ENCODE measurements around the gene SNX17. TPM values are rescaled to one million over a fixed set of nuclear protein-coding genes. Genes with fewer than 3 reads are reported as not detected.
A peak's percentile ranks its signal among the peaks of the same experiment; 100 is the strongest.

The SNX17 gene
- total RNA-seq, 4 donors from 2014 or later, result 59.8 to 99.3 (median 73.9) TPM

DNA sequence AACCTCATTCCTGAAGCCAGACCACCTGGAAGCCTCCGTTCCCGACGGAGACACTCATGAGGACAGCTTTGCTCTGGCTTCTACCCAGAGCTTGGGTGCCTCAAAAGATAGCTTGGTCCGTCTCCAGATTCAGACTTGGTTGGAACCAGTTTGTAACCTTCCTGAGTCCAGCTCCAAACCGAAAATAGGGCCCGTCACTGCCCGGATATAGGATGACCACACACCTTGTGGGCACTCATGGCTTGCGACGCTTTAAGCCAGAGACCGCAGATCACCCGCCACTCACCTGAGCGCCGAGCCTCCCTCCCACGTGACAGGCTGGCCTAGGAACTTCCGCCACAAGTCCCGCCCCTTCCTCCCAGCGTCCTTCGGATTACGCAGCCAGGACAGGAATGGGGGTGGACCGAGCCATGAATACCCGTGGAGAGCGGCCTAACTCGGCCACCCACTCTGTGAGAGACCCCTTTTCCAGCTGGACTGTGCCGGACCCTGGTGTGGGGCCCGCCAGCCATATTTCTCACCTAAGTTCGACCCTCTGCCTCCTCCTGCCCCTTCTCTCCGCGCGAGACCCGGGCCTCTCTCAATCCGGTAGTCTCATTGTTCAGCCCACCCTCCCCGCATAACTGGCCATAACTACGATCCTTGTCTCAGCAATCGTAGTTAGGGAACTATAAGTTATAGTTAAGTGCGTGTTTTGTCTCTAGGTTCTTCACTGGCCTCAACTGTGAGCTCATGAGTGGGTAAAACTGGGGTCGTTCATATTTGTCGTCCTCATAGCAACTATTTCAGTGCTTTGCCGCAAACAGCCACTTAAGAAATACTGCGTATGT is 47.4 kb upstream of the SNX17 start, which contains the start of gene MPV17:
TSS of gene MPV17 (minus strand) at position 332 of the 830 bp plus-strand sequence. CDS start 580 bp downstream, outside the sequence.
- TF ChIP-seq POLR2AphosphoS5 (IDR thresholded peaks at IDR 0.05) (peak; percentile 79 to 93 (median 93)), EP300 (IDR thresholded peaks at IDR 0.05; ENCODE audit: low read depth) (no peak), POLR2A (IDR thresholded peaks at IDR 0.05) (peak; percentile 84)
- Histone ChIP-seq H3K4me1 (peaks cover 7 to 22% (median 18%) of the 10 kb centered on the region in 4 donors), H3K36me3 (peaks cover 0 to 16% (median 5%) of the 10 kb centered on the region in 4 donors), H3K27ac (peak within 1 kb of the TSS; percentile 90 to 94 (median 92)), H3K27me3 (no peaks in the 10 kb centered on the region), H3K4me3 (peak within 1 kb of the TSS; percentile 71 to 76 (median 73)), H3K9me3 (no peaks in the 10 kb centered on the region)
- 0% methylated on average over 3 to 28 of the region's 39 CpGs for WGBS, 2 donors (ENCODE audit: low coverage in 1 of 2)
- DNase-seq, result peak; percentile 94
- intact Hi-C loops (cut with DNase I; ENCODE audit: low total_unique reads) (no loop called here), in situ Hi-C loops (cut with MboI; ENCODE audit: low pct_ligation_motif_present in 1 of 4, low pct_unique_long_range_greater_than_20kb in 1 of 4, low sequenced_read_pairs in 3 of 4) (no loop called here)

- Histone ChIP-seq H3K27me3 (no peaks in the 10 kb centered on the region), H3K36me3 (peaks cover 0 to 23% (median 9%) of the 10 kb centered on the region in 4 donors), H3K27ac (peak overlapping the region; percentile 90 to 94 (median 92)), H3K4me3 (peak overlapping the region; percentile 71 to 76 (median 73)), H3K4me1 (peaks cover 7 to 22% (median 18%) of the 10 kb centered on the region in 4 donors), H3K9me3 (no peaks in the 10 kb centered on the region)
- 13 to 16% methylated on average over 4 to 5 of the region's 5 CpGs for WGBS, 2 donors (ENCODE audit: low coverage in 1 of 2)
- no peak for TF ChIP-seq POLR2AphosphoS5 (IDR thresholded peaks at IDR 0.05)
- TF ChIP-seq EP300 (IDR thresholded peaks at IDR 0.05; ENCODE audit: low read depth), result no peak
- TF ChIP-seq POLR2A (IDR thresholded peaks at IDR 0.05), result no peak
- TF ChIP-seq, protein P1, sequence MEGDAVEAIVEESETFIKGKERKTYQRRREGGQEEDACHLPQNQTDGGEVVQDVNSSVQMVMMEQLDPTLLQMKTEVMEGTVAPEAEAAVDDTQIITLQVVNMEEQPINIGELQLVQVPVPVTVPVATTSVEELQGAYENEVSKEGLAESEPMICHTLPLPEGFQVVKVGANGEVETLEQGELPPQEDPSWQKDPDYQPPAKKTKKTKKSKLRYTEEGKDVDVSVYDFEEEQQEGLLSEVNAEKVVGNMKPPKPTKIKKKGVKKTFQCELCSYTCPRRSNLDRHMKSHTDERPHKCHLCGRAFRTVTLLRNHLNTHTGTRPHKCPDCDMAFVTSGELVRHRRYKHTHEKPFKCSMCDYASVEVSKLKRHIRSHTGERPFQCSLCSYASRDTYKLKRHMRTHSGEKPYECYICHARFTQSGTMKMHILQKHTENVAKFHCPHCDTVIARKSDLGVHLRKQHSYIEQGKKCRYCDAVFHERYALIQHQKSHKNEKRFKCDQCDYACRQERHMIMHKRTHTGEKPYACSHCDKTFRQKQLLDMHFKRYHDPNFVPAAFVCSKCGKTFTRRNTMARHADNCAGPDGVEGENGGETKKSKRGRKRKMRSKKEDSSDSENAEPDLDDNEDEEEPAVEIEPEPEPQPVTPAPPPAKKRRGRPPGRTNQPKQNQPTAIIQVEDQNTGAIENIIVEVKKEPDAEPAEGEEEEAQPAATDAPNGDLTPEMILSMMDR (IDR thresholded peaks at IDR 0.05), result no peak
- in situ Hi-C loops (cut with MboI; ENCODE audit: low pct_ligation_motif_present in 1 of 4, low pct_unique_long_range_greater_than_20kb in 1 of 4, low sequenced_read_pairs in 3 of 4), result no loop called here
- intact Hi-C loops (cut with DNase I; ENCODE audit: low total_unique reads), result no loop called here
- DNase-seq, result no peak
These were observed 46.7 kb upstream of the SNX17 start for GRCh38 chr2:27323596-27324285.

DNA sequence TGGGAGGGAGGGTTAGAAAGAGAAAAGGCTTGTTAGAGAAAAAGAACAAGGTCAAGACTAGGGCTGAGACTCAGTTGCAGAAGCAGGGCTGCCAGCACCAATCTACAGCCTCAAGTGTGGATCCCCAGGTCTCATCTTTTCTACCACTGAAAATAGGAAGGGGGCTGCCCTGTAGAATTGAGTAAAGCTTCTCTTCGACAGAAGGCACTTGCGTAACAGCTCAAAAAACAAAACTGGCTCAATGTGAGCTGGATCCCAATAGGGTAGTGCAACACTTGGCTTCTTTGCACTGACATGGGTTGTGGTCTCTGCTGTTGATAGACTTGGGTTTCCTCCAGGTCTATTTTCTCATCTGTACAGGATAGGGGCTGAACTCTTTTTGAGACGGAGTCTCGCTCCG is 45.7 kb upstream of the SNX17 start:
- intact Hi-C loops (cut with DNase I; ENCODE audit: low total_unique reads) (no loop called here), in situ Hi-C loops (cut with MboI; ENCODE audit: low pct_ligation_motif_present in 1 of 4, low pct_unique_long_range_greater_than_20kb in 1 of 4, low sequenced_read_pairs in 3 of 4) (no loop called here)
- Histone ChIP-seq H3K4me1 (peaks cover 7 to 22% (median 18%) of the 10 kb centered on the region in 4 donors), H3K27me3 (no peaks in the 10 kb centered on the region), H3K36me3 (peaks cover 0 to 33% (median 13%) of the 10 kb centered on the region in 4 donors), H3K9me3 (no peaks in the 10 kb centered on the region), H3K27ac (no peak overlapping the region), H3K4me3 (no peak overlapping the region)
- DNase-seq, result no peak
- TF ChIP-seq, protein P1 (IDR thresholded peaks at IDR 0.05), result no peak
- TF ChIP-seq POLR2AphosphoS5 (IDR thresholded peaks at IDR 0.05) (no peak), EP300 (IDR thresholded peaks at IDR 0.05; ENCODE audit: low read depth) (no peak), POLR2A (IDR thresholded peaks at IDR 0.05) (no peak)
- 91 to 92% methylated on average over 2 to 5 of the region's 5 CpGs for WGBS, 2 donors (ENCODE audit: low coverage in 1 of 2)

GRCh38 chr2:27335311-27335710 is 35.1 kb upstream of the SNX17 start:
- H3K9me3 ChIP-seq, result no peaks in the 10 kb centered on the region
- H3K27me3 ChIP-seq, result no peaks in the 10 kb centered on the region
- no peak overlapping the region for H3K27ac ChIP-seq
- 98% methylated on average over 3 of the region's 3 CpGs; no CpG with 5 or more reads in 1 of the 2 donors for WGBS, 2 donors (ENCODE audit: low coverage in 1 of 2)
- no peaks in the 10 kb centered on the region for H3K4me1 ChIP-seq
- DNase-seq, result no peak
- H3K4me3 ChIP-seq, result no peak overlapping the region
- peaks cover 0 to 70% (median 32%) of the 10 kb centered on the region in 4 donors for H3K36me3 ChIP-seq
- intact Hi-C loops (cut with DNase I; ENCODE audit: low total_unique reads) (no loop called here), in situ Hi-C loops (cut with MboI; ENCODE audit: low pct_ligation_motif_present in 1 of 4, low pct_unique_long_range_greater_than_20kb in 1 of 4, low sequenced_read_pairs in 3 of 4) (no loop called here)
- no peak for TF ChIP-seq EP300 (IDR thresholded peaks at IDR 0.05; ENCODE audit: low read depth)
- TF ChIP-seq, protein P1 (IDR thresholded peaks at IDR 0.05), result no peak
- no peak for TF ChIP-seq POLR2AphosphoS5 (IDR thresholded peaks at IDR 0.05)
- TF ChIP-seq POLR2A (IDR thresholded peaks at IDR 0.05), result no peak

All from transverse colon (tissue), 4 donors.